ENCODE measurements around the gene GLDN.
A peak's percentile ranks its signal among the peaks of the same experiment; 100 is the strongest.
"Not testable (repeated sequence)": the region's sequence is repeated elsewhere in the genome, so short reads cannot be mapped to it uniquely, and the experiment has no call there.

The GLDN gene

GRCh38 chr15:51387699-51388041 is 46.2 kb downstream of the GLDN start:
- DNase-seq (ENCODE audit: low spot score): no peak

- DNase-seq (ENCODE audit: low spot score): no peak
Measured at GRCh38 chr15:51388726-51389125, 47.3 kb downstream of the GLDN start.

- DNase-seq (ENCODE audit: low spot score): no peak
Measured at GRCh38 chr15:51390241-51390965, 48.9 kb downstream of the GLDN start.

- DNase-seq (ENCODE audit: low spot score): no peak
Measured at GRCh38 chr15:51390966-51391422, 49.5 kb downstream of the GLDN start.

GRCh38 chr15:51396921-51397320 is 55.5 kb downstream of the GLDN start:
- no peak for DNase-seq (ENCODE audit: low spot score)

- no peak for DNase-seq (ENCODE audit: low spot score)
Measured at GRCh38 chr15:51398626-51399025, 57.2 kb downstream of the GLDN start.

- no peak for DNase-seq (ENCODE audit: low spot score)
Measured at GRCh38 chr15:51401051-51401780, 59.8 kb downstream of the GLDN start.

GRCh38 chr15:51401872-51402517 is 60.5 kb downstream of the GLDN start:
- peak; percentile 91 for DNase-seq (ENCODE audit: low spot score)

- peak; percentile 57 for DNase-seq (ENCODE audit: low spot score)
Measured at GRCh38 chr15:51403072-51403878, 61.8 kb downstream of the GLDN start.

GRCh38 chr15:51403946-51404695 is 62.7 kb downstream of the GLDN start:
- DNase-seq (ENCODE audit: low spot score): no peak

- no peak for DNase-seq (ENCODE audit: low spot score)
Measured at GRCh38 chr15:51405693-51406523, 64.5 kb downstream of the GLDN start.

GRCh38 chr15:51414256-51414860 is 72.9 kb downstream of the GLDN start:
- DNase-seq (ENCODE audit: low spot score): no peak

GRCh38 chr15:51416129-51416528 is 74.7 kb downstream of the GLDN start:
- DNase-seq (ENCODE audit: low spot score): no peak

GRCh38 chr15:51423040-51423439 is 81.6 kb downstream of the GLDN start:
- DNase-seq (ENCODE audit: low spot score): not testable (repeated sequence)

GRCh38 chr15:51424780-51425179 is 83.3 kb downstream of the GLDN start:
- DNase-seq (ENCODE audit: low spot score): no peak

- DNase-seq (ENCODE audit: low spot score): no peak
Measured at GRCh38 chr15:51425517-51426040, 84.1 kb downstream of the GLDN start.

GRCh38 chr15:51438526-51438925 is 97.1 kb downstream of the GLDN start:
- no peak for DNase-seq (ENCODE audit: low spot score)

- DNase-seq (ENCODE audit: low spot score): no peak
Measured at GRCh38 chr15:51443282-51443914, 101.9 kb downstream of the GLDN start.

- DNase-seq (ENCODE audit: low spot score): no peak
Measured at GRCh38 chr15:51444112-51444511, 102.7 kb downstream of the GLDN start.
